NCI-H2107 (cell line): ENCODE results near the gene SHISA9.

Experiments
- DNase-seq: peaks from one replicate; lab custom pipeline; 2025; lab: John Stamatoyannopoulos, UW

SHISA9 gene

GRCh38 chr16:13076878-13077277 lies 175.5 kb downstream of the SHISA9 start:
- no peak for DNase-seq

- DNase-seq, result no peak
Measured at GRCh38 chr16:13077816-13078215, 176.4 kb downstream of the SHISA9 start.

GRCh38 chr16:13080531-13080930 lies 179.1 kb downstream of the SHISA9 start:
- no peak for DNase-seq

- DNase-seq, result no peak
Measured at GRCh38 chr16:13081825-13082331, 180.5 kb downstream of the SHISA9 start.

GRCh38 chr16:13083681-13084080 lies 182.3 kb downstream of the SHISA9 start:
- DNase-seq, result no peak

GRCh38 chr16:13084331-13084730 lies 182.9 kb downstream of the SHISA9 start:
- DNase-seq, result no peak

GRCh38 chr16:13093661-13094060 lies 192.3 kb downstream of the SHISA9 start:
- no peak for DNase-seq

GRCh38 chr16:13095061-13095460 lies 193.7 kb downstream of the SHISA9 start:
- DNase-seq, result no peak

GRCh38 chr16:13098536-13098935 lies 197.1 kb downstream of the SHISA9 start:
- no peak for DNase-seq

GRCh38 chr16:13099822-13100221 lies 198.4 kb downstream of the SHISA9 start:
- no peak for DNase-seq

- DNase-seq, result no peak
Measured at GRCh38 chr16:13100970-13101369, 199.6 kb downstream of the SHISA9 start.

- DNase-seq, result no peak
Measured at GRCh38 chr16:13101828-13102227, 200.4 kb downstream of the SHISA9 start.

GRCh38 chr16:13102401-13102800 lies 201.0 kb downstream of the SHISA9 start:
- no peak for DNase-seq

GRCh38 chr16:13103831-13104530 lies 202.6 kb downstream of the SHISA9 start:
- DNase-seq, result no peak

GRCh38 chr16:13104772-13105171 lies 203.4 kb downstream of the SHISA9 start:
- no peak for DNase-seq

GRCh38 chr16:13105427-13105826 lies 204.0 kb downstream of the SHISA9 start:
- DNase-seq, result no peak

GRCh38 chr16:13106464-13106863 lies 205.1 kb downstream of the SHISA9 start:
- DNase-seq, result no peak

- no peak for DNase-seq
Measured at GRCh38 chr16:13108126-13108525, 206.7 kb downstream of the SHISA9 start.

GRCh38 chr16:13109171-13109570 lies 207.8 kb downstream of the SHISA9 start:
- DNase-seq, result no peak

GRCh38 chr16:13110124-13110796 lies 208.9 kb downstream of the SHISA9 start:
- no peak for DNase-seq

- DNase-seq, result no peak
Measured at GRCh38 chr16:13111747-13112146, 210.3 kb downstream of the SHISA9 start.

GRCh38 chr16:13113741-13114140 lies 212.3 kb downstream of the SHISA9 start:
- DNase-seq, result no peak

- DNase-seq, result no peak
Measured at GRCh38 chr16:13118091-13118490, 216.7 kb downstream of the SHISA9 start.

GRCh38 chr16:13120091-13120490 lies 218.7 kb downstream of the SHISA9 start:
- DNase-seq, result no peak
